ENCODE data around the gene GRM7.

DNA sequence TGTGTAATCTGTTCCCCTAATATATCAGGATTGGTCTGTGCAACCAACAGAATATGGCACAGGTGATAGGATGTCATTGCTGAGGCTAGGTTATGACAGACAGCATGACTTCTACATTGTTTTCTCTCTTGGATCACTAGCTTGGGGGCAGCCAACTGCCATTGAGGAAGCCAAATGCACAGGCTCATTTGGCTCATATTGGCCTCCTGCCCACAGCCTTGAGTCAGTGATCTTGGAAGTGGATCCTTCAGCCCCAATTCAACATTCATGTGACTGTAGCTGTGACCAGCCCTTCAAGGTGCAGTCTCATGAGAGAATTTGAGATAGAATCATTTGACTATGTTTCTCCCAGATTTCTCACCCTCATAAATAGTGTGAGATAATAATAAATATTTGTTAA, 675.6 kb downstream of the GRM7 start:
- TF ChIP-seq REST (IDR thresholded peaks at IDR 0.05; ENCODE audit: insufficient replicate concordance, low read depth), result no peak
- TF ChIP-seq POLR2AphosphoS5 (IDR thresholded peaks at IDR 0.05; ENCODE audit: low read depth), result no peak
- TF ChIP-seq, protein P1, sequence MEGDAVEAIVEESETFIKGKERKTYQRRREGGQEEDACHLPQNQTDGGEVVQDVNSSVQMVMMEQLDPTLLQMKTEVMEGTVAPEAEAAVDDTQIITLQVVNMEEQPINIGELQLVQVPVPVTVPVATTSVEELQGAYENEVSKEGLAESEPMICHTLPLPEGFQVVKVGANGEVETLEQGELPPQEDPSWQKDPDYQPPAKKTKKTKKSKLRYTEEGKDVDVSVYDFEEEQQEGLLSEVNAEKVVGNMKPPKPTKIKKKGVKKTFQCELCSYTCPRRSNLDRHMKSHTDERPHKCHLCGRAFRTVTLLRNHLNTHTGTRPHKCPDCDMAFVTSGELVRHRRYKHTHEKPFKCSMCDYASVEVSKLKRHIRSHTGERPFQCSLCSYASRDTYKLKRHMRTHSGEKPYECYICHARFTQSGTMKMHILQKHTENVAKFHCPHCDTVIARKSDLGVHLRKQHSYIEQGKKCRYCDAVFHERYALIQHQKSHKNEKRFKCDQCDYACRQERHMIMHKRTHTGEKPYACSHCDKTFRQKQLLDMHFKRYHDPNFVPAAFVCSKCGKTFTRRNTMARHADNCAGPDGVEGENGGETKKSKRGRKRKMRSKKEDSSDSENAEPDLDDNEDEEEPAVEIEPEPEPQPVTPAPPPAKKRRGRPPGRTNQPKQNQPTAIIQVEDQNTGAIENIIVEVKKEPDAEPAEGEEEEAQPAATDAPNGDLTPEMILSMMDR (IDR thresholded peaks at IDR 0.05; ENCODE audit: insufficient read depth, low read length), result no peak
- TF ChIP-seq GABPA (IDR thresholded peaks at IDR 0.05; ENCODE audit: low read depth), result no peak
- TF ChIP-seq SPI1 (IDR thresholded peaks at IDR 0.05; ENCODE audit: borderline replicate concordance, low read depth), result no peak

Measured in HL-60 (cell line).